Stimulated activated CD4-positive, alpha-beta T cell treated with anti-CD3 and anti-CD28 coated beads, Interleukin-1b, Interleukin-23, amount 100 ng/mL, for 24 hours (primary cell): ENCODE data around the gene MARVELD1.
"Not testable (repeated sequence)": the region's sequence is repeated elsewhere in the genome, so short reads cannot be mapped to it uniquely, and the experiment has no call there.

Experiments
- DNase-seq, 4 experiments: peaks; one replicate each; pipeline ENCODE4 v3.0.0-alpha.2; 2020; ENCODE audit warnings: low read depth in 4 of 4, low spot score in 1 of 4

MARVELD1 gene

DNA sequence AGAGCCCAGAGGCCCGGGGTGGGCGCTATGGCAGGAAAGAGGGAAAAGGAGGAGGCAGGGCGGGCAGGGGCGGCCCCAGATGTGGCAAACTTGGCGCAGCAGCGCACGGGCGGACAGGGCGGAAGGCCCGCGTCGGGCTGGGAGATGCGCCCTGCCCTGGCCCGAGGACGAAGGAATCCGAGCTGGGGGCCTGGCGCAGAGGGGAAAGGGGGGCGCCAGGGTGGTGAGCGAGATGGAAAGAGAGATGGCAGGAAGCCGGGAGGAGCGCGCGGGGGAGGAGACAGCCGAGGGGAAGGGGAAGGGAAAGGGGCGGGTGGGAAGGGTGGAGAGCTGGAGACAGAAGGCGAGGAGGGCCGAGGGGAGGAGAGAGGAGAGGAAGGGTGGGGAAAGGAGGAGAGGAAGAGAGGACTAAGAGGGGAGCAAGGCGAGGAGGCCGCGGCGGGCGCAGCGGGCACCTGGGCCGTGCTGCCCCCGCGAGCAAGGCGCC is at the start of gene MARVELD1:
MARVELD1 (plus strand) TSS at position 392 of the 487 bp plus-strand sequence. CDS start 147 bp downstream, outside the sequence.
- DNase-seq, result peak in 1 of 4 experiments; percentile 16

DNA sequence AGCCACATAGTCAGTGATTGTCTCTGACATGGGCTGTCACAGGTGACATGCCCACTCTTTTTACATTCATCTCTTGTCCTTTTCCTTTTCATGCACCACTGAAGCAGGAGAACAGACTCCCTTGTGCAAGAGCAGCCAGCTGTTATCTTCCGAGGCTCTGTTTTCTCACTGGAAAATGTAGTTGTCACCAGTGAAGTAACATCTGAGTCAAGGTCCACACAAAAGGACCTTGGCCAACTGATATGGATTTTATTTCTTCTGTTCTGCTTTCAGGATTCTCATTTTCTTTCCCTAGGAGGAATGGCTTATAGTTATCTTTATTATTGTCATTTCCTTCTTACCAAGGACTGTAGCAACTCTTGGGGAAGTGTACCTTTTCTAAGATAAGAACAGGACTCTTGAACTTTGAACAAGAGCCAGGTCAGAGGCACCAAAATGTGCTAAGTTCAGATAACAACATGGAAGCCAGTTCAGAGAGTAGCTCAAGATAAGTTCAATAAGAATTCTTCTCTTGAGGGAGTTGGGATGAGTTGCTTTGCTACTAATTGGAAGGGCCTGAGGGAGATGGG is 49.2 kb upstream of the MARVELD1 start:
- no peak for DNase-seq

DNA sequence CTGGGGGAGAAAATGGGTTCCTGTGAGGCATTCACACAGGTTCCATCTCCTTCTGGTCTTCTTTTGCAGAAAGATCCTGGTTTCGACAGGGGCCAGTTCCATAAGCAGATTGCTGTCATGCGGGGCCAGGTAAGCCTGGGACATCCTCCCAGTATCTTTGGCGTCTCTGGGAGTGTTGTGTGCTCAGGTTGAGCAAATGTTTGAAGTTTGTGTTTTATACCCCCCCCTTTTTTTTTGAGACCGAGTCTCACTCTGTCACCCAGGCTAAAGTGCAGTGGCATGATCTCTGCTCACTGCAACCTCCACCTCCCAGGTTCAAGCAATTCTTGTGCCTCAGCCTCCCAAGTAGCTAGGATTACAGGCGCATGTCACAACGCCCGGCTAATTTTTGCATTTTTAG is 46.5 kb upstream of the MARVELD1 start:
- DNase-seq, result no peak

DNA sequence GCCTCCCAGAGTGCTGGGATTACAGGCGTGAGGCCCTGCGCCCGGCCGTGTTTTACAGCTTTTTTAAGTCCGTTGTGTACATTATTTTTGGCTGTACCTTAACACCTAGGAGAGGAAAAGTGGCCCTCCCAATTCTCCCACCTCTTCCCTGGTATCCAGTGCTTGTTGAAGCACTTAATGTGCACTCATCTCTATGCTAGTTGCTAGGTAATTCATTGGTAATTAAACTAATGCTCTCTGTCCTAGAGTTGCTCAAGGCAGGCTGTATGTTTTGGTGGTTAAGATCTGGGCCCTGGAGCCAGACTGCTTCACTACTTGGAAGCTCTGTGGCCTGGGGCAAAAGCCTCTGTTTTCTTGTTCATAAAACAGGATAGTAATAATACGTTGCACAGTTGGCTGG is 46.1 kb upstream of the MARVELD1 start:
- no peak for DNase-seq

DNA sequence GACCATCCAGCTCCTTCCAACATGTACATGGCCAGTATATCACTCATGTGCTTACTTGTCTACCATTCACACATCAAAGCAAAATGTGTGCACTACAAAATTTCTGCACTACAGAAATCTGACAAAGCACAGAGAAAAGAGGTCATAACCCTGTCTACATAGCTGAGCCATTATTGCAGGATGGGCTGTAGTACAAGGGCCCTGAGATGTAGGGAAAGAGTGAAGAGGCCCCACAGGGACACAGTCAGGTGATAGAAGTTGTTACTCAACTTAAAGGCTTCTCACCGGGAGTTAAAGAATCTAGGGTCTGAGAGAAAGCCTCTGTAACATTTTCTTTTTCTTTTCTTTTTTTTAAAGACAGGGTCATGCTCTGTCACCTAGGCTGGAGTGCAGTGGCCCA is 44.0 kb upstream of the MARVELD1 start:
- DNase-seq, result no peak

DNA sequence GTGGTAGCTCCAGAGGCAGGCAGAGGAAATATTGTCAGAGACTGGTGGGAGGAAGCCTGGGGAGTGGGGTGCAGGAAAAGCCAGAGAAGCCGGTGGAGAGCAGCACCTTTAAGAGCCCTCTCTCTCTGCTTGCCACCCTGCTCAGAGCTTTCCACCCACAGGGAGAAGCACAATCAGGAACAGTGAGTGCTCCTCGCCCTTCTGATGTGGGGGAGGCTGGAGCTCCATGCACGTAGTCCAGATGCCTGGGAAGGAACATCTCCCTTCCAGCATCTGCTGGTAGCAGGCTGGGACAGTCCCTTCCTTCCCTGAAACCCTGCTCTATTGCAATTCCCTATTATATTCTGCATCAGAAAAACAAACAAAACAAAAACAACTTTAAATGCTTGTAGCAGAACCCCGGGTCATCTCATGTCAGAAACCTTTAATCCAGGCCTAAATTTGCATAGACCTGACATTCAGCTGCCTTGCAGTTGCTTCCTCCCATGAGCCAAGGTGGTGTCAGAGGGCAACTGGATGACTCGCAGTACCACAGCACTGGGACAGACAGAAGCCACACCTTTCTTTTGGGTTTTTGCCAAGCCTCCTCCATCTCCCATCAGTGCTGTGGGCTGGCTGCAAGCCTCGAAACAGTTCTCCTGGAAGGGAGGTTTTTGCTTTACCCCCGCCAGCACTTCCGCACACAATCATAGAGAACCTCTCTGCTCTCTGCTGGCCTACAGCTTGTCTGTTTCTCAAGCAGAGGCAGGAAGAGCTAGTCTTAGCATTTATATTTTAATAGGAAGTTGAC is 39.6 kb upstream of the MARVELD1 start:
- DNase-seq, result no peak

DNA sequence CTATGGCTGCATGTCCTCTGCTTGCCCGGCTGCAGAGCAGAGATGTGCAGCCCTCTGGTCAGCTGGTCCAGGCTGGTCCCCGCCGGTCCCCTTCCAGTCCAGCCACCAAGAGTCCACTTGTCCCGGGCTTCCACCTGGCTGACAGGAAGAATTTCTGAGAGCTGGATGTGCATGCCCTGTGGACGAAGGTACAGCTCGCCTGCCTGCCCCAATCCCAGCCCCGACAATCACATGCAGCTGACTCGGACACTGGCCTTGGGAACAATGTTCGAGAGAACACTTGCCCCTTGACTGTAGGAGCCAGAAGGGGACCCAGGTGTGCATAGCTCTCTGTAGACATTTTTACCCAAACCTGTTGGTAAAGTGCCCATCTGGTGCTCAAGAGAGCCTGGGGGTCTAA is 38.3 kb upstream of the MARVELD1 start:
- no peak for DNase-seq

DNA sequence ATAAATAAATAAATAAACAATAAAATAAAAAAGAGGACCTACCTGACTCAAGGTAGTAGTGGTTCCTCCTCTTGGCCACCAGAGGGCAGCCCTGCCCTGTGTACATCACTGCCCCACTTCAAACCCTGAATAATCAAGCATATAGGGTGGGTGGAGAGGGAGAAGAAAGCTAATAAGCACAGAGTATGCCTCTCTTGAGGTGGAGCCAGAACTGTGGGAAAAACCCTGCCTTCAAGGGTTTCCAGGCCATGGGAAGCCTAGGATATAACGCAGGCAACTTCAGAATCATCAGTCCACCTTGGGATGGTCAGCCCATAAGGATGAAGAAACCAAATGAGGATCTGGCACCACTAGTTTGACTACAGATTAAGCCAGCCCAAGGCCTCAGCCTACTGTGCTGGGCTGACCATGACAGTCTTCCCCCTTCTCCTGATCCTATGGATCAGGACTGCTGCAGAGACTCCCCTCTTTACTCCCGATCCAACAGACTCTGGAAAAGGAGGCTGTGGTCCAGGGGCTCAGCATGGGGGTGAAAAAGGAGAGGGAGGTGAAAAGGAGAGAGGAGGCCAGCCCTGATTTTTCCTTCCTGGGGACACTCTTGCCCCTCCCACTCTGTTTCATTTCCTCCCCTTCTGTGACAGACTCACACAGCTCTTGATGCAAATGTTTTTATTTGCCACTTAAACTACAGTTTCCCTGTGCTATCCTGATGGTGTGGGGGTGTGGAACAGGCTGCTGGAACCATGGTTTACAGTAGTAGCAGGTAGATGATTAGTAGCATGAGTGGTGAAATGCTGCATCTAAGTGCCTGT is 36.6 kb upstream of the MARVELD1 start:
- peak in 1 of 4 experiments; percentile 22 for DNase-seq

DNA sequence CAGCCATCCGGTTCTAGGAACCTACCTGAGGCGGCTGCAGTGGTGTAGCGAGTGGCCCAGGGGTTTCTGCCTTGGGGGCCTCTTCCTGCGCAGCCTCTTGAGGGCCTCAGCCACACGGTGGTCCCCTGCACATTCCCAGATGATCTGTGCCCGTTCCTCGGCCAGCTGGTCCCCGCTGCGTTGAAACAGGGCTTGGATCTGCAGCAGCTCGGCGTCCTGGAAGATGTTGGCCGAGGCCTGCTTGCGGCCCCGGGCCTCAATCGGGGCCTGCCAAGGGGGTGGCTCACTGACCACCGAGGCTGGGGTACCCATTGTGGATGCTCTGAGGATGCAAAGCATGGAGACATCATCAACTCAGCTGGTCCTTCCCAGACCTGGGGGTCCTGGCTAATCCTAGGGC is 33.9 kb upstream of the MARVELD1 start:
- DNase-seq, result no peak

DNA sequence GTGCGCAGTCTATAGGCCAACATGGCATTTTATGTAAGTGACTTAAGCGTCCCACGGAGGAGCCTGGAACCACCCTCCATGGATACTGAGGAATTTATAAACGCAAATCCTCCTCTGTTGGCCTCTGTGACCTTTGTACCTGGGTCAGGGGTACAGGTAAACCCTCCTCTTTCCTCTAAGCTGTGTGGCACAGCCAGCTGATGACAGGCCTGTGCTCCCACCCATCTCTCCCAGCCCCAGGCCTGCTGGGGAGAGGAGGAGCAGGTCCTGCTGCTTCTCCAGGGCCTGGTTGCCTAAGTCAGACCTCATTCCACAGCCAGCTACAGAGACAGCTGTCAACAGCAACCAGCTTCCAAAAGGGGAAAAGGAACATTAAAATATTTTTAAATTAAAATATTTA is 31.5 kb upstream of the MARVELD1 start:
- DNase-seq, result no peak

DNA sequence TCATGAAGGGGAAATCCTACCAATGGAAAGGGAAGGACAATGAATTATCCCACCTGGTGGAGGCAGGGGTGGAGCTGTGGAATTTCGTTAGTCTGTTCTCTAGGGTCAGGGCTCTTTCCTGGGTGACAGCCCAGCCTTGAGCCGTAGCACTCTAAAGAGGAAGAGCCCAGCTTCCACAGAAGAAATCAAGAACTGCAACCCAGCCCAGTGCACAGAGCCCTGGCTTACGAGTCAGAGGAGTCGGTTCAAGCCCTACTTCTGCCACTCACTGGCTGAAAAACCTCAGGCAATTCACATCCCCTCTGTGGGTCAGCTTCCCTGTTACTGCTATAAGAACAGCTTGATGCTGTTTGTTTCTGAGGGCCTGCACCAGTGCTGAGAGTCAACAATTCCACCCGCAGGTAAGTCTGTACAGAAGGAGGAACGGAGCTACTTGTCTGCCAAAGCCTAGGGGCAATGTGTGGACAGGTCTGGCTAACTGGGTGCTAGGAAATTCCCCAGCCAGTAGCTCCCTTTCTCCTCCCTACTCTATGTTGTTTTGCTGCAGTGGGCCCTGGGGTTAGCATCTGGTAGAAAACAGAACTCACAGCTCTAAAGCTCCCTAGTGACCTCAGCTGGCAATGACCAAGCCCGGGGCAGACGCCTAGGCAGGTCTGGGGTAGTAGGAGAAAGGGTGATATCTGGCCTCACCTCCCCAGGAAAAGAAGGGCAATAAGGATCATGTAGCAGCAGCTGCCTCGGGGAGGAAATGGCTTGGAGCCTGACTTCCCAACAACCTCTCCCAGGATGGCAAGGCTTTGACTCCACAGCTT is 29.8 kb upstream of the MARVELD1 start:
- DNase-seq, result no peak

DNA sequence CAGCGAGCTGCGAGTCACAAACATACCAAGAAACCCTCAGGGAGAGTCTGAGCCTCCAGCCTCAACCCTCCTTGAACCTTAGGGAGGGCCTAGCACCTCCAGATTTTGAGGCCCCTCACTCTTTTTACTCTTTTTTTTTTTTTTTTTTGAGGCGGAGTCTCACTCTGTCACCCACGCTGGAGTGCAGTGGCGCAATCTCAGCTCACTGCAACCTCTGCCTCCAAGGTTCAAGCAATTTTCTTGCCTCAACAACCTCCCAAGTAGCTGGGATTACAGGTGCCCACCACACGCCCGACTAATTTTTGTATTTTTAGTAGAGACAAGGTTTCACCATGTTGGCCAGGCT is 29.2 kb upstream of the MARVELD1 start:
- not testable (repeated sequence) for DNase-seq

DNA sequence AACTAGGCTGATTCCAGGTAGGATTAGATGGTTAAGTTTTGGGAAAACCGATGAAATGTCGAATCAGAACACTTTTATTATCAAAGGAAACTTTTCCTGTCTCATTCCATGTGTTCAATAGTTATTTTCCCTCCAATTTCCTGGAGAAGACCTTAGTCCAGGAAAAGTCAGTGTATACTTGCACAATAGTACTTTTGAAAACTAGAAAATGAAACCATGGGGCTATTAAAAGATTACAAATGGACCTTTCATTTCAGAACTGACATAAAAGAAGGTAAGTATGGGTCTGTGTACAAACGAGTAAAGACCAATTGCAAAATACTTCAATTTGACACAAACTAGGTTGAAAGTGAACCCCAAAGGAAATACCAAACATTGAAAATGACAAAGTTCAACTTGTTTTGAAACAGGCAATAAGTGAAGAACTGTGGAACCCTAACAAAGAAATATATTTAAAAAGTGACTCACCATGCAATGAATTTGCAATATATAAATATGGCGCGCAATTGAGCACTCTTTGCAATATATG is 28.6 kb upstream of the MARVELD1 start:
- no peak for DNase-seq

DNA sequence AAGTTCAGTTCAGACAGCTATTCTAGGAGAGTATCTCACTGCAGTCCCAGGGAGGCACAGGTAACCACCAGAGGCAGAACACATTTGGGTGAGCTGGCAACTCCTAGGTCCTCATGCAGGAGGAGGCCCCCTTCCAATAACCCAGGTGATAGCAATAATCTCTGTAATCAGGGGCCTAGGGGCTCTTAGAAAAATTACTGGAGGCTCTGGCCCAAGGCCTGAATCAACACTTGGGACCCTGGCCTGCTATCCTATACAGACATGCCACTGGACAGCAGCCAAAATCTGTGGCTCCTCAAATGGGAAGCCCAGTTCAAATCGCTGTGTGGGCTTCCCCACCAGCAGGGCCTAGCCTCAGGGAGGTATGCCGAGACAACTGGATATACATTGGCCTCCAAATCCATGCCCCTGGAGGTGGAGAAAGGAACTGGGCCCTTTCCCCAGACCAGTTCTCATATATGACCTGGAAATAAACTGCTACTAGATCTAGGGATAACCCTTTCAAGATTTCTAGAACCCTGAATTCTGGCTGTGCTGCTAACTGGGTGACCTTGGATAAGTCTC is 28.1 kb upstream of the MARVELD1 start:
- no peak for DNase-seq

DNA sequence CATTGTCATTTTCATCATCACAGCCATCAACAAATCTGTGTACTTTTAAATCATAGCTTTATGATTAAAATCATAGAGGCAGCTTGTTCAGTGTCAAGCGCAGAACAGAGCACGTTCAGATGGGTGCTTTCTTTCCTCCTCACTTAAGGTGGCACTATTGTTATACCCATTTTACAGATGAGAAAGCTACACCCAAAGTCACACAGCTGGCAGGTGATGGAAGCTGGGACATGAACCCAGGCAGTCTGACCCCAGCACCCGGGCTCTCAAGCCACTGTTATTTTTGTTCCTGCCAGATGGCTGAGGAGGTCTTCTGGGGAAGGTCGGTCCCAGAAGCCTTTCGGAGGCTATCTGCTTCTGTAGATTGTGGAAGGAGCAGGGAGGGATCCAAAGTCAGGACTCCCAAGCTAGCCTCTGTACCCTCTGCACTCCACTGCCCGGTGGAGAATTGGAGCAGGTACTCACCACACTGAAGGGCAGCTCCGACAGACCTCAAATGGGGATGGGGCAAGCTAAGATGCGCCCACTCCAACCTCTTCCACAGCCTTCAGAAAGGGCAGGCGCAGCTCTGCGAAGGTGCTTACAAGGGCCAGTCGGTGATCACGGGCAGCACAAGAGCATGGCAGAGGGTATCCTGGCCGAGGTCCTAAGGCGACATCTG is 27.1 kb upstream of the MARVELD1 start:
- DNase-seq, result no peak

DNA sequence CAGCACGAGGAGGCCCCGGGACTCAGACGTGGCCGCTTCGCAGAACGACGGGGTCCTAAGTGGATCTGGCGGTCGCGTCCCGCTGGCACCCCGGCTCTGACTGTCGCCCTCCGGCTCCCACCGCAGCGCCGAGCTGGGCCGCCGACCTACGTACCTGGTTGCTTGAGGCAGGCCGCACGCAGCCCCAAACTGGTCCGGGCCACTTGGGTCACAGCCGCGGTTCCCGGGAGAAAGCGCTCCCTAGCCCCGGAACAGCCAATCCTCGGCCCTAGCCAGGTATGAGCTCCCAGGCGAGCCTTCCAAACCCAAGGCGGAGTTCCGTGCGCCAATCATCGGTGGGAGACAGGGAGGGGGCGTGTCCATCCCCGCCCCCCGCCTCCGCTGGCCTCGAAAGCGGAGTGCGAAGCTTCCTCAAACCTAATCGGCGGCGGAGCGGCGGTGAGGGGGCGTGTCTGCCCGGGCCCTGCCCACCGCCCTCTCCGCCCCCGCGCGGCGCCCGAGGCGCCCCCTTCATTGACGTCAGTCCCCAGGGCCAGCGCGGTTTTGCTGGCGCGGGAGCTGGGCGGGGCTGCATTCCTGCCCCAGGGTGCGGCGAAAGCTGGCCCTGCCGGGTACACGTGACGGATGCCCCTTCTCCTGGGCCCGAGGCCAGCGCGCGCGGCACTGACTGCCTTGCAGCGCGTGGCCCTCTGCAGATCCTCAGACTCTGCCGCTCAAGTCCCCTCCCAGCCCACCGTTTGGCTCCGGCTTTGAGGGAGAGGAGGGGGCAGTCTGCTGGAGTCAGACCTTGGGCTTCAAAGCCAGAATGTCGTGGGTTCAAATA is 26.4 kb upstream of the MARVELD1 start, which contains the start of gene AVPI1:
AVPI1 (minus strand) TSS at position 280 of the 823 bp plus-strand sequence. CDS start 7,336 bp downstream, outside the sequence.
- DNase-seq, result peak; percentile 76 to 95 (median 86)

DNA sequence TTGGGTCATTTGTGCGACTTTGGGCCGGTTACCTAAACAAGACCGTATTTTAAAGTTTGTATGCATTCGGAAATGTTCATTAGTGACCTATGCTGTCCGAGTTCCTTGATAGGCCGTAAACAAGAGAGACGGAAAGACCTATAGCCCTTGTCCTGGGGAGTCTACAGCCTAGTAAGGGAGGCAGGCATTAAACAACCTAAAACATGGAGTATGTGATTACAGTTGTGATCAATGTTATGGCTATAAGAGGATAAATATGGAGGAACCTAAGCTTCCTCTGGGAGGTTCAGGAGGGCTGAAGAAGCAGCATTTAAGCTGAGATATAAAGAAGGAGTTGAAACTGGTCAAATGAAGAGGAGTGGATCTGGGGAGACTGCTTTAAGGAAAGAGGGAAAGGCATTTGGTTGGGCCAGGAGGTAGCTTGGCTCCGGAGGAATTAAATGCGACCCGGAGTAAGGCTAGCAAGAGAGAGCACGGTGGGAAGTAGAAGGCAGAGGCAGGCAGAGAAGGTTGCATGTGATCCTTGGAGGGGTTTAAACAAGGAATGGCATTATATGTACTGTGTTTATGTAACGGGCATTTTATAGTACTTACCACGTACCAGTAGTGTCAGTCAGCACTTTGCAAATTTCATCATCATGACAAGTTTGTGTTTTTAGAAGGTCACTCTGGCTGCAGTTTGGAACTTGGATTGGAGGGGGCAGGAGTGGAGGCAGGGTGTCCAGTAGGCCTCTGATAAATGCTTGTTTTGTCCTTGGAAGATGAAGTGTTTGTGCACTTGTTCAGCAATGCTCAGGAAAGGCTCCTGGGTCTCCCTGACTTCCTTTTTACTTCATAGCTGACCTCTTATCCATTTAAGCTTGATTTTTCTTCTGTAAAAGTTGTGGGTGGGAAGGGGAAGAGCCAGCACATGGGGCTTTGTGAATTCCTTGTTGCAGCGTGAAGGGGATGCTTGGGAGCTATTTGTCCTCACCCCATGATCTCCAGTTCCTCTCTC is 25.4 kb upstream of the MARVELD1 start:
- no peak for DNase-seq

DNA sequence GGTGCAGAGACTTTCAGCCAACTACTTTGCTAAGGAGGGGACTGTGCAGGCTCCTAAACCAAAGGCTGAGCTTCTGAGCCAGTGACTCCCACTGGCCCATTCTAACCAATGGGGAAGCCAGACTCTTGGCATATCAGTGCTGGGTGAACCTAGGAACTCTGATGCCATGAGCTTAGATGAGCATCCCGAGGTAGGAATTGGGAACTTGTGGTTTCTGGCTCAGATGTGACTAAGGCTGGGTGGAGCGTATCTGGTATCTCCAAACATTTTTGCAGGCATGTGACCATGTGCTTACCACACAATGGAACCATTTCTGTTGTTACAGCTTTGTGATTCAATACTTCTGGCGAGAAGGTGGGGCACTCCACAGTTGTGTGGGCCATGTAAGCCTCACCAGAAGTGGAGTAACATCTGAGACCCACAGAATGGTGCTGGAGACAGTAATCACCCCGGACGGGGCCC is 23.9 kb upstream of the MARVELD1 start:
- DNase-seq, result no peak
